Activated CD4-positive, alpha-beta T cell treated with anti-CD3 and anti-CD28 coated beads, Interleukin-2, amount 10 ng/mL, durations not matched to agents 7 days and 5 days (primary cell): ENCODE results near the gene OPA3. TPM values are rescaled to one million over a fixed set of nuclear protein-coding genes. Genes with fewer than 3 reads are reported as not detected.
A peak's percentile ranks its signal among the peaks of the same experiment; 100 is the strongest.

Experiments used
- CTCF ChIA-PET: fragments of 350-600 bp; sonication (Branson Sonifier 250); formaldehyde crosslinking; loops from one replicate; lab custom pipeline; 2021; ENCODE audit warnings: antibody characterized with exemption; lab: Charles Lee
- POLR2A ChIA-PET: fragments of 350-600 bp; sonication (Branson Sonifier 250); formaldehyde crosslinking; loops from one replicate; lab custom pipeline; 2021; ENCODE audit warnings: antibody characterized with exemption; lab: Charles Lee
- DNase-seq: peaks from one replicate; pipeline ENCODE4 v3.0.0-alpha.2; 2020
- H3K27ac Mint-ChIP-seq: one replicate; pipeline ENCODE4 v1.8.0; 2021; ENCODE audit warnings: mild to moderate bottlenecking, moderate library complexity, mixed read lengths
- H3K27me3 Mint-ChIP-seq: one replicate; pipeline ENCODE4 v1.8.0; 2021; ENCODE audit warnings: mixed read lengths
- H3K36me3 Mint-ChIP-seq: one replicate; pipeline ENCODE4 v1.8.0; 2021; ENCODE audit warnings: low read depth, mixed read lengths
- H3K4me1 Mint-ChIP-seq: one replicate; pipeline ENCODE4 v1.8.0; 2021; ENCODE audit warnings: mixed read lengths
- H3K4me3 Mint-ChIP-seq: one replicate; pipeline ENCODE4 v1.8.0; 2021; ENCODE audit warnings: mild to moderate bottlenecking, moderate library complexity, mixed read lengths
- H3K9me3 Mint-ChIP-seq: one replicate; pipeline ENCODE4 v1.8.0; 2021; ENCODE audit warnings: mixed read lengths
- total RNA-seq, 2 experiments: library from RNA; stranded (reverse); gene quantifications; one replicate each; pipeline ENCODE4 v1.2.3, GENCODE V29; 2021

The OPA3 gene
- total RNA-seq, 2 experiments from 2014 or later, result 12.6 to 13.4 TPM

DNA sequence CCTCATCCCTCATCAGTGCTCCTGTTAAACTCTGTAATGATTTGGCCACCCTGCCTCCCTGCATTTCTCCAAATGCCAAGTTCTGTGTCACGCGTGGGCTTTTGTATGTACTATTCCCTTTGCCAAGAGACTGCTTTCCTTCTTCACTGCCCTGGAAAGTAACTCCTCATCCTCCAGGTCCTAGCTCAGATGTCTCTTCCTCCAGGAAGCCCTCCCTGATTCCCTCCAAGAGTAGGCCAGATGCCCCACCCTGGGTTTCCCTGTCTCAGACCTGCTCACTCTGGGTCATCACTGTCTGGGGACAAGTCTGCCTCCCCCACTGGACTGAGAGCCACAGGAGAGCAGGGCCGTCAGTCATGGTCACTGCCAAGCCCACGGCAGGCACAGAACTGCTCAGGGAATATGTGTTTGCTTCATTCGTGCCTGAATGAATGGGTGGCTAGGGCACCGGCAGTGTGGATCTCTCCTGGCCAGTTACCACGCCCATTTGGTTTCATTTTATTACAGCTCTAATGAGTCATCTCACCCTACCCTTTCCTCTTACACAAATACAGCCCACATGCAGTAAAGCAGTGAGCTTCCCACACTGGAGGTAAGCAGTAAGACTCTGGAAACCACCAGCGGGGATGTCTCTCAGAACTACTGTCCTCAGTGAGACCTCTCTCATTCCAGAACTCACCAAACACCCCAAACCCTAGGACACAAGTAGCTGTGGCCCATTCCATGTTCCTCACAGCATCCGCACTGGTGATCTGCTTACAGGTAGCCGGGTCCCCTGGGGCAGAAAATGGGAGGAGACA, 29.5 kb upstream of the OPA3 start:
- ChIA-PET CTCF (interaction anchor here (0.6 to 2.3 kb wide), 8 partner anchors 11 to 103 kb away, joined by 4 to 14 read pairs (median 5); partner anchors contain the start of genes EML2 and QPCTL), POLR2A (interaction anchor here (1.0 kb wide), 1 partner anchor 28 kb away, joined by 4 read pairs; no protein-coding TSS in a partner anchor)
- Mint-ChIP-seq H3K36me3 (peaks cover 49% of the 10 kb centered on the region), H3K27me3 (no peaks in the 10 kb centered on the region), H3K4me3 (no peak overlapping the region), H3K27ac (peak overlapping the region; percentile 80), H3K4me1 (peaks cover 24% of the 10 kb centered on the region), H3K9me3 (no peaks in the 10 kb centered on the region)
- DNase-seq, result peak; percentile 40

DNA sequence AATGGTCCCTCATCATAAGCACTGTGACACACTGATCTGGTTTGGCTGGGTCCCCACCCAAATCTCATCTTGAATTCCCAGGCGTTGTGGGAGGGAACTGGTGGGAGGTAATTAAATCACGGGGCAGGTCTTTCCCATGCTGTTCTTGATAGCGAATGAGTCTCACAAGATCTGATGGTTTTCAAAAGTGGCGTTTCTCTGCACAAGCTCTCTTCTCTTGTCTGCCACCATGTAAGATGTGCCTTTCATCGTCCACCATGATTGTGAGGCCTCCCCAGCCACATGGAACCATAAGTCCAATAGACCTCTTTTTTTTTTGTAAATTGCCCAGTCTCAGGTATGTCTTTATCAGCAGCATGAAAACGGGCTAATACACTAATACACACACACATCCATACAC, 24.3 kb upstream of the OPA3 start:
- H3K9me3 Mint-ChIP-seq, result no peaks in the 10 kb centered on the region
- peaks cover 32% of the 10 kb centered on the region for H3K36me3 Mint-ChIP-seq
- POLR2A ChIA-PET, result no interaction called here
- CTCF ChIA-PET, result interaction anchor here (1.2 kb wide), 1 partner anchor 8 kb away, joined by 4 read pairs; no protein-coding TSS in a partner anchor
- no peaks in the 10 kb centered on the region for H3K27me3 Mint-ChIP-seq
- H3K4me3 Mint-ChIP-seq, result no peak overlapping the region
- no peak for DNase-seq
- no peak overlapping the region for H3K27ac Mint-ChIP-seq
- H3K4me1 Mint-ChIP-seq, result peaks cover 16% of the 10 kb centered on the region

DNA sequence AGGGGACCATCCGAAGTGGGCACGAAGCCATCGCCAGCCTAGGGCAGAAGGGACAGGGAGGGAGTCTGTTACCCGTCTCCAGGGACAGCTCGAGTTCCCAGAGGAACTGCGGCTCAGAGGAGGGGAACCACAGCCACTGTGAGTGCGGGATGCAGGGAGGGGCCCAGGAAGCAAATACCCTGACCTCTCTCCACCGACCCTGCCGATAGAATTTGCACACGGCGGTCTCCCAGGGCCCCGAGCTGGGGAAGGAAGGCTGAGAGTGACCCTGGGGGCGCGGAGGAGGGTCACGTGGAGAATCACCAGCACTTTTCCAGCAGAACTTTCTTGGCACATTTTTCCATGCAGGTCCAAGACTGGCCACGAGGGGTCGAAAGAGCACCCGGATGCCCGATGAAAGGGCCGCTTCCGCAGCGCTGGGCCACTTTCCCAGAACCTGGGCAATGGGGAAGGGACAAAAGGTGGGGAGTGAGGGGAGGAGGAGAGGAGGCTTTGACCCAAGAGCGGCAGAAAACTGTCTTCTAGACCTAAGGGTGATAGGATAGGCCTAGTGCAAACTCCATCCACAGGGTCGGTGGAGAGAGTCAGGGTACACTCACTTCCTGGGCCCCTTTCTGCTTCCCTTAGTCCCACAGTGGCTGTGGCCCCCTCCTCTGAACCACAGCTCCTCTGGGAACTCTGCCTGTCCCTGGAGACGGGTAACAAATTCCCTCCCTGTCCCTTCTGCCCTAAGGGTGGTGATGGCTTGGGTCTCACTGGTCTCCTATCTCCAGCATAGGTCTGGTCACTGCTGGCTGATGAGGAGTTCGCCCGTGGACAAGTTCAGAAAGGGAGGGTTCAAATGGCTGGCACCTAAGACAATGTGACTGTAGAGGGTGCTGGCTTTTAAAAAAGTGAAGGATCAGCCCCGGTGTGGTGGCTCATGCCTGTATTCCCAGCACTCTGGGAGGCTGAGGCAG, 22.7 kb upstream of the OPA3 start:
- DNase-seq, result peak; percentile 40
- H3K4me3 Mint-ChIP-seq, result no peak overlapping the region
- peaks cover 10% of the 10 kb centered on the region for H3K27me3 Mint-ChIP-seq
- H3K9me3 Mint-ChIP-seq, result no peaks in the 10 kb centered on the region
- H3K36me3 Mint-ChIP-seq, result peaks cover 22% of the 10 kb centered on the region
- CTCF ChIA-PET, result interaction anchor here (0.8 to 1.7 kb wide), 7 partner anchors 9 to 168 kb away, joined by 3 to 6 read pairs (median 4); no protein-coding TSS in a partner anchor
- POLR2A ChIA-PET, result no interaction called here
- peaks cover 16% of the 10 kb centered on the region for H3K4me1 Mint-ChIP-seq
- peak overlapping the region; percentile 85 for H3K27ac Mint-ChIP-seq

DNA sequence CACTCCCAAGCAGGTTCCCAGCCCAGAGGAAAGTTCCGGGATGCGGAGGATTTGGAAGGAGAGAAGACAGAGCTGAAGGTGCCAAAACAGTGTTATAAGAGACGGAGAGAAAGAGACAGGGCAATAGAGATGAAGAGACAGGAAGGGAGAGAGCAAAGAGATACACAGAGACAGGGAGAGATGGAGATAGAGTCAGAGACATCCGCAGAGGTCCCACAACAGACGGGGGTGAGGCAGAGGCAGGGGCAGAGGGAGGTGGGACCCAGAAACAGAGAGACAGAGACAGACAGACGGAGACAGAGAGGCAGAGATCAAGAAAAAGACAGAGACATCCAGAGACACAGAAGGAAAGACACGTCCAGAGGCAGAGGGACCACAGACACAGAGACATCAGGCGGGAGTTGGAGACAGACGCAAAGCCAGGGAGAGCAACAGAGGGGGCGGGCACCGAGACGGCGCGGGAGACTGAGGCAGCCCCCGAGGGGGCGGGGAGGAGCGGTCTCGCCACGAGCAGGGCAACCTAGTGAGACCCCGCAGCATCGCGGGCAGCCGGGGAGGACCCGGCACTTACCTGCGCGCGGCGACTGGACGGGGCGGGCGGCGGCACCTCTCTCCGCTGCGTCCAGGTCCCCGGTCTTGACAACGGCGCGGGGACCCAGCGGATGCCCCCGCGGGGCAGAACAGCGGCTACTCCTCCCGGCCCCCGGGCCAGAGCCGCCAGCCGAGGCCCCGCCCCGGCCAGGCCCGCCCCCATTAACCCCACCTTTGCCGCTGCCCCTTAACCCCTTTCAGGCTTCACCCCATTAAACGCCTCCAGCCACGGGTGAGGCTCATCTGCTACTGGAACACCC, 17.1 kb upstream of the OPA3 start, which contains the start of gene GPR4:
TSS of gene GPR4 (minus strand) at position 689 of the 851 bp plus-strand sequence. CDS start 10,346 bp downstream, outside the sequence.
- Mint-ChIP-seq H3K4me3 (no peak within 1 kb of the TSS), H3K27ac (no peak within 1 kb of the TSS), H3K36me3 (peaks cover 4% of the 10 kb centered on the region), H3K9me3 (no peaks in the 10 kb centered on the region), H3K27me3 (peaks cover 62% of the 10 kb centered on the region), H3K4me1 (peaks cover 28% of the 10 kb centered on the region)
- no peak for DNase-seq
- POLR2A ChIA-PET, result no interaction called here
- CTCF ChIA-PET, result interaction anchor here (1.6 kb wide), 1 partner anchor 40 kb away, joined by 5 read pairs; no protein-coding TSS in a partner anchor

DNA sequence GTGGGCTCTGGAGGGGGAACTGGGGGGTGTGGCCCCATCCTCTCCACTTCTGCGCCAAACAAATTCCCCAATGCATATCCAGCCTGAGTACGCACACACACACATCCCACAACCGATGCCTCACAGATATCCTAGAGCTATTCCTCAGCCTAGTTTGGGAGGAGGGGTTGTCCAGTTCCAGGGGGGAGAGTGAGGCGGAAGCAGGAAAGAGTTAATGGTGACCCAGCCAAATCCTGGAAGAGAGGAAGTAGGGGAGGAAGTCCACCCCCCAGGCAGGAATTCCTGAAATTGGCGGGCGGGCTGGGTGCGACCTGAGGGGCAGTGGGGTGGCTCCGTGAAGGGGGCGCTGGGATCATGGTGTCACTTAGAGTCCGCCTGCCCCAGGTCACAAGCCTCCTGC, 16.5 kb upstream of the OPA3 start:
- Mint-ChIP-seq H3K4me1 (peaks cover 28% of the 10 kb centered on the region), H3K27ac (no peak overlapping the region), H3K9me3 (no peaks in the 10 kb centered on the region), H3K4me3 (no peak overlapping the region), H3K27me3 (peaks cover 69% of the 10 kb centered on the region), H3K36me3 (peaks cover 4% of the 10 kb centered on the region)
- no peak for DNase-seq
- POLR2A ChIA-PET, result no interaction called here
- CTCF ChIA-PET, result interaction anchor here (1.6 kb wide), 1 partner anchor 41 kb away, joined by 5 read pairs; no protein-coding TSS in a partner anchor

DNA sequence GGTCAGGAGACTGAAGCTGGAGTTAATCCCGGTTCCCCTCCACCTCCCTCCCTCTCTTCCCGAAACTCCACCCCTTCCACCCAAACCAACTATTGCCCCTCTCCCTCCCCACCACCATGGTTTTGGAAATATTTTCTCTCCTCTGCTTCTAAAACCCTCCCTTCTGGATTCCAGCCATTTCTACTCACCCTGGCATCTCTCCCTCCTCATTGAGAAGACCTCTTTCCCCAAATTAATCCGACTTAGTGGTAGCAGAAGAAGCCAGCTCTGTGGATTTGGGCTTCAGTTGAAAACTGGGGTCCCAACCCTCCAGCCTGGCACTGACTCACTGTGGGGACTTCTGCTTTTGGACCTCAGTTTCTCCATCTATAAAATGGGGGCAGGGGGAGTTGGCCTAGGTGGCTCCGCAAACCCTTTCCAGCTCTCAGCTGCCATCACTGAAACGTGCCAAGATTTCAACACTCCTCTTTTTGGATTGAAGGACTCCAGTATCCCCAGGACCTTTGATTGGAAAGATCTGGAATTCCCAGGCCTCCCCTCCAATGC, 15.8 kb upstream of the OPA3 start:
- H3K4me1 Mint-ChIP-seq, result peaks cover 28% of the 10 kb centered on the region
- no peaks in the 10 kb centered on the region for H3K9me3 Mint-ChIP-seq
- ChIA-PET POLR2A (no interaction called here), CTCF (interaction anchor here (0.6 to 1.6 kb wide), 3 partner anchors 42 to 115 kb away, joined by 3 to 5 read pairs (median 3); no protein-coding TSS in a partner anchor)
- no peak overlapping the region for H3K4me3 Mint-ChIP-seq
- H3K36me3 Mint-ChIP-seq, result peaks cover 4% of the 10 kb centered on the region
- no peak overlapping the region for H3K27ac Mint-ChIP-seq
- peaks cover 73% of the 10 kb centered on the region for H3K27me3 Mint-ChIP-seq
- no peak for DNase-seq

DNA sequence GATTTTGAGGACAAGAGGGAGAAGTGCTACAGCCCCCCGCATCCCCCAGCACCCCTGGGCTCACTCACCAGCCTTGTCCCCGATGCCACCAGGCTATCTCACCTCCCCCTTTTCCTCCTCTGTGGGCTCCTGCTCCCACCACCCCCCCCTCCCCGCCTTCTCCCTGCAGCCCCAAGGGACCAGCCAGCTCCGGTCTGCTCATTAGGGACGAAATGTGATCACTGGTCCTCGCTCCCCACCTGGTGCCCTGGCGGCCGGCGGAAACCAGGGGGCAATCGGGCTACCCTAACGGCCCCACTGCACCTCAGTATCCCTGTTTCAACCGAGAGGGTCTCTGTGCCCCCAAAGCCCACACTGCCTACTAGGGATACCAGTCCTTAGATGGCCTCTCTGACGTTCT, 14.7 kb upstream of the OPA3 start:
- peaks cover 28% of the 10 kb centered on the region for H3K4me1 Mint-ChIP-seq
- ChIA-PET CTCF (interaction anchor here (1.1 to 1.2 kb wide), 2 partner anchors 8 to 12 kb away, joined by 3 read pairs; no protein-coding TSS in a partner anchor), POLR2A (no interaction called here)
- peaks cover 4% of the 10 kb centered on the region for H3K36me3 Mint-ChIP-seq
- H3K9me3 Mint-ChIP-seq, result no peaks in the 10 kb centered on the region
- DNase-seq, result no peak
- no peak overlapping the region for H3K4me3 Mint-ChIP-seq
- H3K27me3 Mint-ChIP-seq, result peaks cover 76% of the 10 kb centered on the region
- H3K27ac Mint-ChIP-seq, result no peak overlapping the region

DNA sequence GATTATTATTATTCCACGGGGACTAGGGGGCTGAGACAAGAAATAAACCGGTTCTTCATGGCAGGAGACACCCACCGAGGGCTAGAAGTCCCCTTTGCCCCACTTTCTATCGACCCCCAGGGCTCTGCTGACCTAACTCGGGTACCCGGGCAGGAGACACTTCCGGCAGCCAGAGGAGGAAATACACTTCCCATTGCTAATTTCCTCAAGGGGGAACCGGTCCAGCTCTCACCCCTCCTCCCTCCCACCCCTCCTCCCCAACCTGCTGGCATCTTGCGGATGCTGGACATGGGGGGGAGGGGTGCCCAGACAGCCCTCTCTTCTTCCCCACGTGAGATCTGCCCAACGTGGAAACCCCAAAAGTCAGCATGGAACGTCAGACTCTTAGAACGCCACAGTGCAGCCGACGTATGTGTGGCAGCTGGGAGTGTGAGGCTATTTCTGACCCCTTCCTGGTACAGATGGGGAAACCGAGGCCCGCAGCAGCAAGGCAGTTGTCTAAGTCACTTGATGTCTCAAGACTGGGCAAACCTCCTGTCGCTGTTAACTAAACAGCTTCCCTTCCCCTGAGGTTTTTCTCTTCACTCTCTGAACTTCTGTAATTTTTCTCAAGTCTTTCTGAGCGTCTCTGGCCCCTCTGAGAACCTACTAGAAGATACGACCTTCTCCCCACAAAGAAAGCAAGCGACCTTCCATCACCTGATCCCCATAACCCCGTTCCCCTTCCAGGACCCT, 13.8 kb upstream of the OPA3 start:
- H3K27ac Mint-ChIP-seq, result peak overlapping the region; percentile 50

DNA sequence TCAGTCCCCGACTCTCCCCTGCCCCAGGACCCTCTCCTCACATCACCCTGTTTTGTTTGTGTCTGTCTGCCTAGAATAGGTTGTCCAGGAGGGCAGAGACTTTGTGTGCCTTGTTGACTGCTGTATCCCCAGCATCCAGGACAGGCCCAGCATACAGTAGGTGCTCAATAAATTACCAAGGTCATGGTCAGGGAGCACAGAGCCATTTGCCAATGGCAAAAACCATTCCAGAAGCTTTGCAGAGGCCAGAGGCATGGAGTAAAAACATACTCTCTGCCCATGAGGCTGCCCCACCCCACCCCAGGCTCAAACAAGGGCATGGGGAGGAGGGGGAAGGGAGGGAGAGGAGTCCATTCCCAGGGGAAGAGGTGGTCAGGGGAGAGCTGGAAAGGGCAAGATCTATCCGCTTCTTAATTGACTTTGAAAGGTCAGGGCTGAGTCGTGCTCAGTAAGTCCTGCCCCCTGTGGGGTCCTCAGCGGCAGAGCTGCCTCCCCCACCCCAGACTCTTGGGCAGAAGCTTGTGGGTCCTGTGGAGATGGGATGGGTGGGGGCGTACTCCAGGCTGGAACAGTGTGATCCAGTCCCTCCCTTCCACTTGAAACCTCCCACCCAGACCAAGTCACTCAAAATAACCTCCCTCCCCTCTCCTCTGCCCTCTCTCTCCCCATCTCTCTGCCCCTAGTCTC, 13.0 kb upstream of the OPA3 start:
- POLR2A ChIA-PET, result no interaction called here
- no peak overlapping the region for H3K4me3 Mint-ChIP-seq
- H3K36me3 Mint-ChIP-seq, result peaks cover 4% of the 10 kb centered on the region
- no peak overlapping the region for H3K27ac Mint-ChIP-seq
- peaks cover 25% of the 10 kb centered on the region for H3K4me1 Mint-ChIP-seq
- H3K9me3 Mint-ChIP-seq, result no peaks in the 10 kb centered on the region
- CTCF ChIA-PET, result no interaction called here
- peaks cover 69% of the 10 kb centered on the region for H3K27me3 Mint-ChIP-seq
- DNase-seq, result no peak

More for the DNA sequence above, 13.8 kb upstream of the OPA3 start:
- peaks cover 75% of the 10 kb centered on the region for H3K27me3 Mint-ChIP-seq
- H3K9me3 Mint-ChIP-seq, result no peaks in the 10 kb centered on the region
- peaks cover 4% of the 10 kb centered on the region for H3K36me3 Mint-ChIP-seq
- DNase-seq, result no peak
- peaks cover 28% of the 10 kb centered on the region for H3K4me1 Mint-ChIP-seq
- CTCF ChIA-PET, result interaction anchor here (1.1 to 1.2 kb wide), 2 partner anchors 9 to 11 kb away, joined by 3 read pairs; no protein-coding TSS in a partner anchor
- H3K4me3 Mint-ChIP-seq, result peak overlapping the region; percentile 14
- POLR2A ChIA-PET, result no interaction called here

DNA sequence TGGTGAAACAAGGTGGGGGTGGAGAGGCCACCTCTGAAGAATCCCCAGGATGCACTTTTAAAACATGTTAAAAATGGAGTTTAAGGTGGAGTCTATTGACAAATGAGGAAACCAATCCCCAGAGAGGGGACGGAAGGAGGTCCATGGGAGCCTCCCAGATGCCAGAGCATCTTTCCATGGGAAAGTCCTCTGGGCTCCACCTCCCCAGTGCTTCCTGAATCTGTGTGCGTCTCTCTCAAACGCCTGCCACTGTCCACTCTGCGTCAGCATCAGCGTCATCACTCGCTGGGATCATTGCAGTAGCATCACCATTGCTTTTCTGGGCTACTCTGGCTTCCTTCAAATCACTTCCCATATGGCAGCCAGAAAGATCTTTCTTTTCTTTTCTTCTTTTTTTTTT, 11.2 kb upstream of the OPA3 start:
- ChIA-PET POLR2A (no interaction called here), CTCF (interaction anchor here (0.5 to 0.7 kb wide), 2 partner anchors 92 to 103 kb away, joined by 3 read pairs; no protein-coding TSS in a partner anchor)
- Mint-ChIP-seq H3K9me3 (no peaks in the 10 kb centered on the region), H3K27me3 (peaks cover 69% of the 10 kb centered on the region), H3K36me3 (no peaks in the 10 kb centered on the region), H3K4me3 (no peak overlapping the region), H3K4me1 (peaks cover 29% of the 10 kb centered on the region), H3K27ac (no peak overlapping the region)
- no peak for DNase-seq
